ENCODE results near the gene PLEKHA5. TPM values are rescaled to one million over a fixed set of nuclear protein-coding genes. Genes with fewer than 3 reads are reported as not detected.

Gene PLEKHA5
- total RNA-seq, 4 donors from 2014 or later: 26.9 to 78.0 (median 39.6) TPM

DNA sequence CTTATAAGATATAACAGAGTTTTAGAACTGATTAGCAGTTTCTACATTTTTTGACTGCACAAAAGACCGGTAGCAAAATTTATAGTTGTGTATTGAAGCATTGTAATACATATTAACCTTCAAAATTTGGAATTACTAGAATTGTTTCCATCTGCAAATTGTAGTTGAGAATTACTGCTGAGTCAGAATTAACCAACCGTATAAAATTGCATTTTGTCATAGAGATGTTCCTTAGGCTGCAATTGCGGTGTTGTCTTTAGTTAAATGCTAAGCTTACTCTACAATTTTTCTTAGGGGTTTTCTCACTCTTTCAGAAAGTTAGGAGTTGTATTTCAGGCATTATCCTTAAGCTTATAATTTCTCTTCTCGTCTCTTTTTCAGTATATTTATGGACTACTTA lies 132.2 kb downstream of the PLEKHA5 start:
- WGBS, 2 donors (ENCODE audit: low coverage in 1 of 2): 82 to 94% methylated on average over 4 of the region's 4 CpGs
- H3K27me3 ChIP-seq: no peaks in the 10 kb centered on the region
- DNase-seq: no peak
- in situ Hi-C loops (cut with MboI; ENCODE audit: low pct_ligation_motif_present in 1 of 4, low pct_unique_long_range_greater_than_20kb in 1 of 4, low sequenced_read_pairs in 3 of 4) (no loop called here), intact Hi-C loops (cut with DNase I; ENCODE audit: low total_unique reads) (no loop called here)
- H3K36me3 ChIP-seq: no peaks in the 10 kb centered on the region
- H3K4me1 ChIP-seq: no peaks in the 10 kb centered on the region
- TF ChIP-seq EP300 (IDR thresholded peaks at IDR 0.05; ENCODE audit: low read depth): no peak
- TF ChIP-seq POLR2A (IDR thresholded peaks at IDR 0.05): no peak
- TF ChIP-seq POLR2AphosphoS5 (IDR thresholded peaks at IDR 0.05): no peak
- TF ChIP-seq, protein P1, sequence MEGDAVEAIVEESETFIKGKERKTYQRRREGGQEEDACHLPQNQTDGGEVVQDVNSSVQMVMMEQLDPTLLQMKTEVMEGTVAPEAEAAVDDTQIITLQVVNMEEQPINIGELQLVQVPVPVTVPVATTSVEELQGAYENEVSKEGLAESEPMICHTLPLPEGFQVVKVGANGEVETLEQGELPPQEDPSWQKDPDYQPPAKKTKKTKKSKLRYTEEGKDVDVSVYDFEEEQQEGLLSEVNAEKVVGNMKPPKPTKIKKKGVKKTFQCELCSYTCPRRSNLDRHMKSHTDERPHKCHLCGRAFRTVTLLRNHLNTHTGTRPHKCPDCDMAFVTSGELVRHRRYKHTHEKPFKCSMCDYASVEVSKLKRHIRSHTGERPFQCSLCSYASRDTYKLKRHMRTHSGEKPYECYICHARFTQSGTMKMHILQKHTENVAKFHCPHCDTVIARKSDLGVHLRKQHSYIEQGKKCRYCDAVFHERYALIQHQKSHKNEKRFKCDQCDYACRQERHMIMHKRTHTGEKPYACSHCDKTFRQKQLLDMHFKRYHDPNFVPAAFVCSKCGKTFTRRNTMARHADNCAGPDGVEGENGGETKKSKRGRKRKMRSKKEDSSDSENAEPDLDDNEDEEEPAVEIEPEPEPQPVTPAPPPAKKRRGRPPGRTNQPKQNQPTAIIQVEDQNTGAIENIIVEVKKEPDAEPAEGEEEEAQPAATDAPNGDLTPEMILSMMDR (IDR thresholded peaks at IDR 0.05): no peak
- no peak overlapping the region for H3K4me3 ChIP-seq
- H3K27ac ChIP-seq: no peak overlapping the region
- no peaks in the 10 kb centered on the region for H3K9me3 ChIP-seq

DNA sequence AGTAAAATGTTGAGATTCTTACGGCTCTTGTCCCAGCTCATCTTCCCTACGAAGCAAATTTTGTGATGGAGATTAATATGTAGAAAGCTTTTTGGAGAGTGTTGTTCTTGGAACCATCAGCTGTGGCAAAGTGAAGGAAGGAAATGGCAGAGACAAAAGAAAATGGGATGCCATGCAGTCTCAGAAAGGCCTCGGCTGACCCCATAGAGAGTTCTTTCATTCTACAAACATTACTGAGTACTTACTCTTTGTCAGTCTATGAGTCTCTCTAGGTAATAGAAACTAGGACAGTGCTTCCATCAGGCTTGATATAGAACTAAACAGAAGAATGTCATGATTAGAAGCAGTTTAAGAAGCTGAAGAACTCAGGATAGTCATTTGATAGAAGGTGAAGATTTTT lies 134.1 kb downstream of the PLEKHA5 start:
- no peaks in the 10 kb centered on the region for H3K4me1 ChIP-seq
- H3K9me3 ChIP-seq: no peaks in the 10 kb centered on the region
- no peak overlapping the region for H3K27ac ChIP-seq
- no peak overlapping the region for H3K4me3 ChIP-seq
- TF ChIP-seq POLR2AphosphoS5 (IDR thresholded peaks at IDR 0.05) (no peak), EP300 (IDR thresholded peaks at IDR 0.05; ENCODE audit: low read depth) (no peak), POLR2A (IDR thresholded peaks at IDR 0.05) (no peak)
- TF ChIP-seq, protein P1 (IDR thresholded peaks at IDR 0.05): no peak
- WGBS, 2 donors (ENCODE audit: low coverage in 1 of 2): 81 to 94% methylated on average over 2 to 3 of the region's 3 CpGs
- in situ Hi-C loops (cut with MboI; ENCODE audit: low pct_ligation_motif_present in 1 of 4, low pct_unique_long_range_greater_than_20kb in 1 of 4, low sequenced_read_pairs in 3 of 4) (no loop called here), intact Hi-C loops (cut with DNase I; ENCODE audit: low total_unique reads) (no loop called here)
- DNase-seq: no peak
- H3K36me3 ChIP-seq: no peaks in the 10 kb centered on the region
- no peaks in the 10 kb centered on the region for H3K27me3 ChIP-seq

DNA sequence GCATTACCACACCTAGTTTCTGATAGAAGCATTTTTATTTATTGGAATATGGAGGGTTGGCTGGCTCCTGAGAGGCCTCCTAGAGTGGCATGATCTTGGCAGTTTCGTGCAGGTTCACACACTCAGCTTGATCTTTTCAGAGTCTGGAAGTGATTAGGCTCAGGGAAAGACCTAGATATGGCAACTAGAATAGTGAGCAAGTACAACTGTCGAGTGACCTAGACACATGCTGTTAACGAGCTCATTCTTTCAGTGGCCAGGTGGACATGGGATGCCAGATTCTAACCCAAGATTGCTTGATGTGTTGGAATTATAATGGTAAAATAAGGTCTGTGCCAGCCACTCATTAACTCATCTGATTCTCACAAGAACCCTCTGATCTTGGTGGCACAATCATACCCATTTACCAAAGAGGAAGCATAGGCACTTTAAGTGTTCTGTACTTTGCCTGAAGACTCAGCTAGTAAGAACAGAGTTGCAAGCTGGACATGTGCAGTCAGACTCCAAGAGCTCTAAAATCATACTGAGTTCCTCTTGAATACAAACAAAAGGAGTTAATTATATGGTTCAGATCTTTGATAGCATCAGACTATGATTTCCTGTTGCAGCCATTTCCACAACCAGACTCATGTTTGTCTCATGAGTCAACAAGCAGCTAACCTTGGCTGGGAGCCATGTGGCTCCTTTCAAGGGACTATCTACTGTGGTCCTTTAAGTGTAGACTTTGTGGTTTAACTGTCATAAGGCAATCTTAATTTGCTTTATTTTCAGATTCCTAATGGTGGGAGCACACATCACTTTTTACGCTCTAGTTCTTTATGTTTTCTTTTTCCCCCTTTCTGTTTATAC lies 144.2 kb downstream of the PLEKHA5 start:
- no peaks in the 10 kb centered on the region for H3K27me3 ChIP-seq
- no peaks in the 10 kb centered on the region for H3K9me3 ChIP-seq
- peaks cover 0 to 23% (median 3%) of the 10 kb centered on the region in 4 donors for H3K4me1 ChIP-seq
- peaks cover 0 to 9% (median 2%) of the 10 kb centered on the region in 4 donors for H3K36me3 ChIP-seq
- TF ChIP-seq POLR2AphosphoS5 (IDR thresholded peaks at IDR 0.05) (no peak), POLR2A (IDR thresholded peaks at IDR 0.05) (no peak), EP300 (IDR thresholded peaks at IDR 0.05; ENCODE audit: low read depth) (no peak)
- TF ChIP-seq, protein P1 (IDR thresholded peaks at IDR 0.05): no peak
- H3K27ac ChIP-seq: peak overlapping the region in 2 of 4 donors; percentile 25 to 45
- intact Hi-C loops (cut with DNase I; ENCODE audit: low total_unique reads): loop anchor here (10.0 kb wide), 1 partner anchor 699 kb away; no protein-coding TSS in a partner anchor
- in situ Hi-C loops (cut with MboI; ENCODE audit: low pct_ligation_motif_present in 1 of 4, low pct_unique_long_range_greater_than_20kb in 1 of 4, low sequenced_read_pairs in 3 of 4): no loop called here
- whole genome bisulfite sequencing, 2 donors (ENCODE audit: low coverage in 1 of 2): 78% methylated on average over 4 of the region's 4 CpGs
- no peak overlapping the region for H3K4me3 ChIP-seq
- DNase-seq: peak; percentile 44

DNA sequence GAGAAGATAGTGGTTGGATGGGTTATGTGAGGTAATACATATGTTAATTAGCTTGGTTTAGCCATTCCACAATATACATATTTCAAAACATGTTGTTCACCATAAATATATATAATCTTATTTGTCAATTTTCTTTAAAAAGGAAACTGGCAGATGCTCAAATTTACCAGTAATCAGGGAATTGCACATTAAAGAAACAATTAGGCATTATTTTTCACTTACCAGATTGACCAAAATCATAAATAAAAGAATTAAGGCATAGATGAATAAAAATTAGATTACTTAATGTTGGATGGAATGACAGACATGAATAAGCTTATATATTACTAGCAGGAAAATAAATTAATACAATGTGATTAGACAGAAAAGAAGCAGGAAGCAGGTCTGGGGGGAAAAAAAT lies 147.2 kb downstream of the PLEKHA5 start:
- Histone ChIP-seq H3K4me1 (peaks cover 0 to 23% (median 3%) of the 10 kb centered on the region in 4 donors), H3K27me3 (no peaks in the 10 kb centered on the region), H3K9me3 (no peaks in the 10 kb centered on the region), H3K4me3 (no peak overlapping the region), H3K27ac (no peak overlapping the region), H3K36me3 (peaks cover 0 to 4% (median 0%) of the 10 kb centered on the region in 4 donors)
- TF ChIP-seq, protein P1 (IDR thresholded peaks at IDR 0.05): no peak
- TF ChIP-seq POLR2AphosphoS5 (IDR thresholded peaks at IDR 0.05) (no peak), EP300 (IDR thresholded peaks at IDR 0.05; ENCODE audit: low read depth) (no peak), POLR2A (IDR thresholded peaks at IDR 0.05) (no peak)
- in situ Hi-C loops (cut with MboI; ENCODE audit: low pct_ligation_motif_present in 1 of 4, low pct_unique_long_range_greater_than_20kb in 1 of 4, low sequenced_read_pairs in 3 of 4) (no loop called here), intact Hi-C loops (cut with DNase I; ENCODE audit: low total_unique reads) (loop anchor here (10.0 kb wide), 1 partner anchor 702 kb away; no protein-coding TSS in a partner anchor)
- no peak for DNase-seq
